ENCODE data around the gene GRAMD4.

GRAMD4 gene

DNA sequence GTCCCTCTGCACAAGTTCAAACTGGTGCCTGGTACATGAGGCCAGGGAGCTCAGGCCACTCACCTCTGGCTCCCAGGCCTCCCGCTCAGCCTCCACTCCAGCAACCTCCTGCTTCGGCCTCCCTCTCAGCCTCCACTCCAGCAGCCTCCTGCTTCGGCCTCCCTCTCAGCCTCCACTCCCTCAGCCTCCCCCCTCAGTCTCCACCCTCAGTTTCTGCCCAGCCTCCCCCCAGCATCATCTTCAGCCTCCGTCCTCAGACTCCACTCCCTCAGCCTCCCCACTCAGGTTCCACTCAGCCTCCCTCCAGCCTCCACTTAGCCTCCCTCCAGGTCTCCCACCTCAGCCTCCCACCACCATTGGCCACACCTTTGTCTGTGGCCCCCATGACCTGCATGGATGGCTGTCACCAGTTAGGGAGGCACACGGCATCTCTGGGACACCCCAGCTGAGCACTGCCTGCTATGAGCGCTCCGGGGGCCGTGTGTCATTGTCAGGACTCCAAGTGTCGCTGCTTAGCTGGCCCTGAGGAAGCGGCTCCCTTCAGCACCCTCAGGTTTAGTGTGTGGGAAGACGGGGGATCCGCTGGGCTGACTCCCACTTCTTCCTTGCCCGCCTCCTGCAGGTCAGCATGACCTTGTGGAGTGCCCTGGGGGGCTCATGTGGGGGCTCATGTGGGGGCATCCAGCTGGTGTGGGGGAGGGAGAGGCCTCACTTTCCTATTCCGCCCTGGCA, 39.0 kb downstream of the GRAMD4 start:
- TF ChIP-seq, protein P1, sequence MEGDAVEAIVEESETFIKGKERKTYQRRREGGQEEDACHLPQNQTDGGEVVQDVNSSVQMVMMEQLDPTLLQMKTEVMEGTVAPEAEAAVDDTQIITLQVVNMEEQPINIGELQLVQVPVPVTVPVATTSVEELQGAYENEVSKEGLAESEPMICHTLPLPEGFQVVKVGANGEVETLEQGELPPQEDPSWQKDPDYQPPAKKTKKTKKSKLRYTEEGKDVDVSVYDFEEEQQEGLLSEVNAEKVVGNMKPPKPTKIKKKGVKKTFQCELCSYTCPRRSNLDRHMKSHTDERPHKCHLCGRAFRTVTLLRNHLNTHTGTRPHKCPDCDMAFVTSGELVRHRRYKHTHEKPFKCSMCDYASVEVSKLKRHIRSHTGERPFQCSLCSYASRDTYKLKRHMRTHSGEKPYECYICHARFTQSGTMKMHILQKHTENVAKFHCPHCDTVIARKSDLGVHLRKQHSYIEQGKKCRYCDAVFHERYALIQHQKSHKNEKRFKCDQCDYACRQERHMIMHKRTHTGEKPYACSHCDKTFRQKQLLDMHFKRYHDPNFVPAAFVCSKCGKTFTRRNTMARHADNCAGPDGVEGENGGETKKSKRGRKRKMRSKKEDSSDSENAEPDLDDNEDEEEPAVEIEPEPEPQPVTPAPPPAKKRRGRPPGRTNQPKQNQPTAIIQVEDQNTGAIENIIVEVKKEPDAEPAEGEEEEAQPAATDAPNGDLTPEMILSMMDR (IDR thresholded peaks at IDR 0.05; ENCODE audit: low read depth, low read length, missing control alignments) = no peak
- no peak for DNase-seq (ENCODE audit: low read depth)
- H3K4me3 ChIP-seq (ENCODE audit: low read depth, low read length) = no peak overlapping the region

DNA sequence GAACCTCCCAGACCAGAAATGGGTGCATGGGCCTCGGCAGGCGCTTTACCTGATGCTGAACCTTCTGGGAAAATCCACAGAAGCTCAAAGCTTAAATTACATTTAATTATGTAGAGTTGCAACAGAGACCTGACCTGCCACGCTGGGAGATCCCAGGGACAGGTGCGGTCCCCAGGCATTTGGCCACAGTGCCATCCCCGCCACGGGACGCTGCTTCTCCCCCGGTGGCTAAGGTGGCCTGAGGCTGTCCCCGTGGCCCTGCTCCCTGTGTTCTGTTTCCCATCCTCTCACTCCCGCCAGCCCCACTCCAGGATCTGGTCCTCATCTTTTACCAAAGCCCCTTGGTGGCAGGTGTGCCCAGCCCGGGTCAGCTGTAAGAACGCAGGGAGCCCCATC, 39.6 kb downstream of the GRAMD4 start:
- H3K4me3 ChIP-seq (ENCODE audit: low read depth, low read length) = no peak overlapping the region
- TF ChIP-seq, protein P1 (IDR thresholded peaks at IDR 0.05; ENCODE audit: low read depth, low read length, missing control alignments) = no peak
- DNase-seq (ENCODE audit: low read depth) = no peak

DNA sequence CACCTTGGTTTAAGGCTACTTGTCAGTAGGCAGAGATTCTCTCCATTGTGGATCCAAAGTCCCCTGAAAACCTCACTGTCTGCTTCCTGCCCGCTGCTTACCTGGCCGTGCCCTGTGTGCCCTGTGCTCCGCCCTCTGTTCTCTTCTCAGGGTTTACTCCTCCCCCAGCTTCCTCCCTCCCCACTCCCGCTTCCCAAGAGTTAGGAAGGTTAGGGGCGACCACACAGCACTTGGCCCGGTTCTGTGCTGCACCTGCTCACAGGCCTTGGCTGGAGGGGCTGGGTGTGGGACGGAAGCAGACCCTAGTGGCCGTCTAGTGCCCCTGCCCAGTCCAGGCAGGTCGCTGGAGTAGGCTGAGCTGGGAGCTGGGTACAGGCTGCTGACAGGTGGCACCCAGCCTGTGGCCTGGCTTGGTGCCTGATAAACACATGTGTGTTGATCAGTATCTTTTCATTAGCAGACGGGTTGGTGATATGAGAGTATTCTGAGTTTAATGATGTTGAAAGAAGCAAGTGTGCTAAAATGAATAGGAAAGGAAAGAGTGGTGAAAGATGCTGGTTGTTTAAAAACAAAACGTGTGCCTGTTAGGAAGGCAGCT, 40.5 kb downstream of the GRAMD4 start:
- TF ChIP-seq, protein P1 (IDR thresholded peaks at IDR 0.05; ENCODE audit: low read depth, low read length, missing control alignments) = no peak
- no peak for DNase-seq (ENCODE audit: low read depth)
- no peak overlapping the region for H3K4me3 ChIP-seq (ENCODE audit: low read depth, low read length)

DNA sequence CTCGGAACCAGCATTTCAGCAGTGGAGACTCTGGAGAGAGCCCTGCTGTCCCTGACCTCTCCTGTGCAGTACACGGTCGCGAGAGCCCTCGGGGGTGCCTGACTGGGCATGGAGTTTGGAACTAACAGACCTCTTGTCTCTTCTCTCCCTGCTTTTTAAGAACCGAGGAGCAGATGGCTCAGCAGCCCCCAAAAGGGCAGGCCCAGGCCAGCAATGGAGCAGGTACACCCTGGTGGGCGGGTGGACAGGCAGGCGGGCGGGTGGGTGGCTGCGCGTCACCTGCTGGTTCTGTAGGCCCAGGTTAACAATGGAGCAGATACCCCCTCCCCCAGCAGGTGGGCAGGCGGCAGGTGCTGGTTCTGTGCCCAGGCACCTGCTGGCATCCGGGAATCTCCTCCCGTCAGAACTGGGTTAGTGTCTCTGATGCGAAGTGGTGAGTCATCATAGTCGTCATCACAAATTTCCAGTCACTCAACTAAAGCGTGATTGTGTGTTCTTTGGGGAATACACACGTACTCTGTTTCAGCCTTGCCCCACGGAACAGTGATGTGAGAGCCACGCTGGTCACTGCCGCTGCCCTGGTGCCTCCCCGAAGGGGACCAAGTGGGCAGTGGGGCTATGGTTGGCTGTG, 41.1 kb downstream of the GRAMD4 start:
- DNase-seq (ENCODE audit: low read depth) = no peak
- TF ChIP-seq, protein P1 (IDR thresholded peaks at IDR 0.05; ENCODE audit: low read depth, low read length, missing control alignments) = no peak
- no peak overlapping the region for H3K4me3 ChIP-seq (ENCODE audit: low read depth, low read length)

DNA sequence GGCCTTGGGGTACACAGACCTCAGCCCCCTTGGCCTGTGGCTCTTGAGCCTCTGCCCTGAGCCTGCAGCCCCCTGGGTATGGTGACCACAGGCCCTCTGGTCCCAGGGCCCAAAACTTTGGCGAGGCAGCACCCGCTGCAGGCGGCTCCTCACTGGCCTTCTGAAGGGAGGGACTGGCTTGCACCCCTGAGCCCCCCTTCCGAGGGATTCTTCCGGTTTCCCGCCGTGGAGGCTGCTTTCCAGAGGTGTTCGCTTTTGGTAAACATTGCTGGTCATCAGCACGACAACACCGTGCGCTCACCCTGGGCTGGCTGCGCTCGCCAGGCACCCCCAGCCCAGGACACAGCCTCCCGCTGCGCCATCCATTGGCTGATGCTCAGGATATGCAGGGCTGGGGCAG, 42.0 kb downstream of the GRAMD4 start:
- H3K4me3 ChIP-seq (ENCODE audit: low read depth, low read length) = no peak overlapping the region
- TF ChIP-seq, protein P1 (IDR thresholded peaks at IDR 0.05; ENCODE audit: low read depth, low read length, missing control alignments) = no peak
- DNase-seq (ENCODE audit: low read depth) = no peak

DNA sequence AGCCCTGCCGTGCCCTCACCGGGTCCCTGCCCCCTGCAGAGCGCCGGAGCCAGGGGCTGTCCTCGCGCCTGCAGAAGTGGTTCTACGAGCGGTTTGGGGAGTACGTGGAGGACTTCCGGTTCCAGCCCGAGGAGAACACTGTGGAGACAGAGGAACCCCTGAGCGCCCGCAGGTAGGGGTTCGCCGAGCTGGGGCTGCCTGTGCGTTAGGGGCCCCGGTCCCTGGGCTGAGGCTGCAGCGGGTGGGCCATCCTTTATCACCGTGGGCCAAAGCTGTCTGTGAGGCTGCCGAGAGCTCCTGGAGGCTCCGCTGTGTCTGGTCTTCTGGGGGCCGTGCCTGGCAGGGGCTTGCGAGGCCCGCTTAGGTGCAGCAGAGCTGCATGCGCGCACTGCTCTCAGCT, 42.8 kb downstream of the GRAMD4 start:
- TF ChIP-seq, protein P1 (IDR thresholded peaks at IDR 0.05; ENCODE audit: low read depth, low read length, missing control alignments) = no peak
- DNase-seq (ENCODE audit: low read depth) = no peak
- no peak overlapping the region for H3K4me3 ChIP-seq (ENCODE audit: low read depth, low read length)

All from GM12864 (cell line).